Stimulated activated CD4-positive, alpha-beta T cell treated with anti-CD3 and anti-CD28 coated beads, Interleukin-2, amount 100 ng/mL, for 48 hours (primary cell): ENCODE results near the gene KLF13.
A peak's percentile ranks its signal among the peaks of the same experiment; 100 is the strongest.

ENCODE experiments used
- DNase-seq, 2 donors: peaks; one replicate each; pipeline ENCODE4 v3.0.0-alpha.2; 2020

KLF13 gene

DNA sequence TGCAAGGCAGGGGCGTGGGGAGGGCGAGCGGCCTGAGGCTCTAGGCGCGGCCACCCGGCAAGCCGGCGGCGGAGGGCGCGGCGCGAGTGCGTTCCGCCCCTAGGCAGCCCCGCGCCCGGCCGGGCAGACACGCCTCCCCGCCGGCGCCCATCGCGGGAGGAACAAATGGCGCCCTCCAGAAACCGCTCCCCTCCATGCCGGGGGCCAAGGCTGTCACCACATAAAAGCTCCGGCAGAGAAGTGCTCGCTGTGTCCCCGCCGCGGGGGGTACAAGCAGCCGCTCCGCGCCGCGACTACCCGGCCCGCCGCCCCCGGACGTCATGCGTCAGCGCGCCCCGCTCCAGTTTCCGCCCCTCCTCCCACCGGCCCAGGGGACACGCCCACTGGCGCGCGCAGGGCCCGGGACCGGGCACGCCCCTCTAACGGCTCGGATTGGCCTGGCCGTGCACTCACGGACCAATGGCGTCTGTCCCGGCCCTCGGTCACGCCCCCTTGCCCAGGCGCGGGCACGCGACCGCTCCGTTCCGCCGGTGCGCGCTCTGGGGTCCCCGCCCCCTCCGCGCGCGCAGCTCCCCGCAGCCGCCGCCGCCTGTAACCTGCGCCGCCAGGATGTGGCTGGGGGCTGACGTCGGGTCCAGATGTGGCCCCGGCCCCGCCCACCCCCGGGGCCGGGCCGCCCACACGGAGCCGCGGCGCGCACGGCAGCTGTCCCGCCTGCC lies at the start of gene KLF13:
TSS of gene KLF13 (plus strand) at position 680 of the 719 bp plus-strand sequence. CDS start 378 bp downstream, outside the sequence.
- DNase-seq = peak; percentile 100

DNA sequence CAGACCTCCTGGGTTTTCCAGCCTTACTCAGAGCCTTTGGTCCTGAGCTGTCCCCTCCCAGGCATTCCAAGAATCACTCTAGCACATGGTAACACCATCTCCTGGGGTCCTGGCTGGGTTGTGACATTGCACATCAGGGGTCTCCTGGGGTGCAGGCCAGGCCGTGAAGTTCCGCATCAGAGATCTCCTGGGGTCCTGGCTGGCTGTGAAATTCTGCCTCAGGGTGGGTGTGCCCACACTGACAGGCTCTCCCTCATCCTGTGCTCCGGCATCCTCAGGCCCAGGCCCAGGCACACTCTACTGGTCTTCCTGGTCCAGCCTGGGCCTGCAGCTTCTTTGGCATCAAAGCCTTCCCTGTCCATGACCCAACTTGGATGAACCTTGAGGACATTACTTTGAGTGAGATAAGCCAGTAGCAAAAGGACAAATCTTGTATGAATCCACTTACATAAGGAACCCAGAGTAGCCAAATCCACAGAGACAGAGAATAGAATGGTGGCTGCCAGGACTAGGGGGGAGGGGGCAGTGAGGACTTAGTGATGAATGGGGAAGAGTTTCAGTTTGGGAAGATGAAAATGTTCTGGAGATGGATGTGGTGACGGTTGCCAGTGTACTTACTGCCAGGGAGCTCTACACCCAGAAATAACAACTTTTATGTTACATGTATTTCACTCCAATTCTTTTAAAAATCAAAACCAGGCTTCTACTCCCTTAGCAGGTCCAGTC lies 49.1 kb upstream of the KLF13 start:
- DNase-seq = no peak

DNA sequence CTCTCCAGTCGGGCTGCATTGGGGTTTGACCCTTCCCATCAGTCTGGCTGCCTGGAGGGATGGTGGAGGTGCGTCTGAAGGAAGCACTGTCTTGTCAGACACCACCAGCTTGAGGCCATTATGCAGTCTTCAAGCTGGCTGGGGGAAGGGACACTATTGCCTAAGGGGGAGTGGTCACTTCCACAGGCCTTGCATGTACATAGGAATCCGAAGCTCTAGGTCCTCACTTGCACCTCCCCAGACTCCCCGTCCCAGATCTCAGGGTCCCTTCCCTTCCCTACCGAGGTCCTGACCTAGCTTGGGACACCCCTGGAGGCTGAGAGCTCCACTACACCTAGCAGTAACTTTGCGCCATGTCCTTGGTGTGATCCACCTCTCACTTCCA lies 48.6 kb upstream of the KLF13 start:
- no peak for DNase-seq

DNA sequence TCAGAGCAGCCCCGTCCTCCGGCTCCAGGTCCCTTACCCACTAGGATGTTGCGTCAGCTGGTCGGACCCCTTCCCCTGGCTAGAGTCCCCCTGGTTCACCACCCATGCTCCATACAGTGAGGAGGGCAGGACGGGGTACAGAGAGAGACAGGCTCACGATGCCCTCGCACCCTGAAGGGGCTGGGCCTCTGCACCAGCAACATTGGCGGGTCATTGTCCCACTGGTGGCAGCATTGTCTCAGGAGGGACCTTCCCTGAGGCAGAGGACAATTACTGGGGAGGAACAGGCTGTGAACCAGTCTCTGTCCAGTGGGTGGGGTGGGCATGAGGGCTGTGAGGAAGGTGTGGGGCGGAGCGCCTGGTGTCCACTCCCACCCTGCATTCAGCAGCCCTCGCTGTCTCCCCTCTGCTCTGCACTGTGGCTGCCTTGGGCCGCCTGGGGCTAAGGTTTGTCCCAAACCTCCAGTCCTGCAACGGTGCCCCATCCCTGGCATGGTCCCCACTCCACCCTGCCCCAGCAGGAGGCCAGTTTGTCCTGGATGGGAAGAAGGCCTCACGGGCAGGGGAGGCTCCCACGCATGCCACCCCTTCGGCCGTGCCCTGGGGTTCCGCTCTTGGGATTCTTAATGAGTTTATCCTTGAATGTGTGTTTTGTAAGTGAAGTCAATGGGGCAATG lies 48.0 kb upstream of the KLF13 start:
- no peak for DNase-seq

DNA sequence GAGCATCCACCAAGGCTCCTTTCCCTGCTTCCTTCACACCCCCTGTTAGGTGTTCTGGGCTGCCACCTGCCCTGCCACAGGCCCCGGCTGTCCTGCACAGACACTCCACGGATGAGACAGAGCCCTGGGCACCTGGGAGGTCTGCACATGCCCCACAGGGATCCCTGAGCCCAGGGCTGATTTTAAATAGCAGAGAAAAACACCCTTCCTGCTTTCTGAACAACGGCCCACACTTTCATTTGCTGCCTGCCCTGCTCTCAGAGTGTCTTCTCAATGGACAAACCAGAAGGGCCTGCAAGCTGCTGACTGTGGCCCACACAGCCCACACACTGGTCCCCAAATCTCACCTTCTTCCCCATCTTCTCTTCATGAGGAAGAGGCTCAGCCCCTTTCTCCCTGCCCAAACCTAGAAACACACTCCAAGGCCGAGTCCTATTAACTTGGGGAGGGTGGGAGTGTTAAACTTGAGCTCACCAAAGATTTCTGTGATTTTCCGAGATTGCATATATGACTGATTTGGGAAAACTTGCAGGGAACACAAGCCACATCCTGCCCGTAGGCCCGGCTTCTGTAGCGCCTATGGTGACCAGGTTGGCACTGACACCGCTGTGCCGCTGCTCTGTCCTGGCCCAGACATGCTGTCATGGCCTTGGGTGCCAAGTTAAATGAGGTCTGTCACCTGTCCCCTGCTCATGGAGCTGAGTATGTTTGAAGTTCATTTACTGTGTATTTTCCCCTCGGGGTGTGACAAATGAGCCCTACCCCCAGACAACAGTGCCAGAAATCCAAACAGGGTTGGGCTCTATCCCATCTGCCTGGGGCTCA lies 47.2 kb upstream of the KLF13 start:
- DNase-seq = no peak

DNA sequence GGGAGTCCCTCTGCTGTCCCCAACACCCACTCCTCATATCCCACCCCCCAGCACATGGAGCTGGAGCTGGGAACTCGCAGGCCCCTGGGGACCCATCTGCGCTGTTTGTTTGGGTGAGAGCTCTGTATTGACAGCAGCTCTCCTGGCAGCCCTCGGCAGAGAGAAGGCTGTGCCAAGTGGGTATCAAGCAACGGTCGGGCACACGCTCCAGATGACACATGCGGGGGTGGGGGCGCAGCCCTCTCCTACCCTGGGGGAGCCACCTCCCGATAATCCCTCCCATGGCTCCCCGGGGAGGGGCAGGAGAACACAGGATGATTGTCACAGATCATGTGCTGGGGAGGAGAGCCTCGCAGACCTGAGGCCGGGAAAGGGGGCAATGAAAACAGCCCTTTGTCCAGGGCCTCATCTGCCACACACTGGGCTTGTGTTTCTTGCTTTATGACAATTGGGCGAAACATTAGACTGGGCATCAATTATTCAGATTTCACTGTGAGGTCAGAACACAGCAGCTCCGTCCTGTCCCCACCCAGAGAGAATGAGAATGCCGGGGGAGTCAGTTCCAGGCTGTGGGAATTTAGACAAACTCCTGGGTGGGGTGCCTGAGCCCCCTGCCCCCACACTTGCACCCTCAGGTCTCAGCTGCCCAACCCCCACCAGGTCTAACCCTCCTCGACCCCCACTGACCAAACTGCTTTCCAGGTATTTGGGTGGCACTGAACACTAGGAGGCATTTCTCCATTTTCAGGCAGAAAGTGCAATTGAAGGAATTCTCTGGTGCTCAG lies 46.4 kb upstream of the KLF13 start:
- DNase-seq = no peak

DNA sequence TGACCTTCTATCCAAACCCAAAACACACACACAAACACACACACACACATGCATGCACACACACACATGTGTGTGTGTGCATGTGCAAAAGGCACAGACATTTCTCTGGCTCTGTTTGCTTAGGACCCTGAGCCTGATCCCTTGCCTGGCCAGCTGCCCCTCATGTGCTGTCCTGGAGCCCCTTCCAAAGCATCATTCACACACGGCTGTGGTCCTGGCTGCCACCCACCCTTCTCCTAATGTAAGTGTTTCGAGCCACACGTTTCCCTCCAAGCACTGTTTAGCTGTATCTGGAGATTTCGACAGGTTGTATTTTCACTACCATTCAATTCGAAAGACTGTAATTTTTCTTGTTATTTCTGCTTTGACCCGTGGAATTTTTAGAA lies 45.8 kb upstream of the KLF13 start:
- DNase-seq = no peak

DNA sequence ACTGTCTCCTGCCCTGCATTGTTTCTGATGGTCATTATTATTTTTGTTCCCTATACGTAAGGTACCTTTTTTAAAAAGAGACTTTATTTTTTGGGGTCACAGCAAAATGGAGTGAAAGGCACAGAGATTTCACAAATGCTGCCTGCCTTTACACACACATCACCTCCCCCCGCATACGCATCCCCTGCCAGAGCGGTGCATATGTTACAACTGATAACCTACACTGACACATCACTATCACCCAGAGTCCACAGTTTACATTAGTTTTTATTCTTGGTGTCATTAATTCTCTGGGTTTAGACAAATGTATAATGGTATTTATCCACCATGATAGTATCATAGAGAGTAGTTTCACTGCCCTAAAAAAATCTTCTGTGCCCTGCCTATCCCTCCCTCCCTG lies 43.6 kb upstream of the KLF13 start:
- DNase-seq = no peak

DNA sequence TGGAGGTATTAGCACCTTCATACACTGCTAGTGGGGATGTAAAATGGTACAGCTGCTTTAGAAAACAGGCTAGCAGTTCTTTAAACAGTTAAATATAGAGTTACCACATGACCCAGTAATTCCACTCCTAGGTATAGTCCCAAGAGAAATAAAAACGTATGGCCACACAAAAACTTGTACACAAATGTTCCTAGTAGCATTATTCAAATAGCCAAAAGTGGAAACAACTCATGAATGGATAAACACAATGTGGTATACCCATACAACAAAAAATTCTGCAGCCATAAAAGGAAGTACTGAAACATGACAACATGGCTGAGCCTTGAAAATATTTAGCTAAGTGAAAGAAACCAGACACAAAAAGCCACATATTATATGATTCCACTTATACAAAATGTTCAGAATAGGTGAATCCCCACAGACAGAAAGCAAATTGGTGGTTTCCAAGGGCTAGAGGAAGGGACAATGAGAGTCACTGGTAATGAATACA lies 40.8 kb upstream of the KLF13 start:
- DNase-seq = no peak

DNA sequence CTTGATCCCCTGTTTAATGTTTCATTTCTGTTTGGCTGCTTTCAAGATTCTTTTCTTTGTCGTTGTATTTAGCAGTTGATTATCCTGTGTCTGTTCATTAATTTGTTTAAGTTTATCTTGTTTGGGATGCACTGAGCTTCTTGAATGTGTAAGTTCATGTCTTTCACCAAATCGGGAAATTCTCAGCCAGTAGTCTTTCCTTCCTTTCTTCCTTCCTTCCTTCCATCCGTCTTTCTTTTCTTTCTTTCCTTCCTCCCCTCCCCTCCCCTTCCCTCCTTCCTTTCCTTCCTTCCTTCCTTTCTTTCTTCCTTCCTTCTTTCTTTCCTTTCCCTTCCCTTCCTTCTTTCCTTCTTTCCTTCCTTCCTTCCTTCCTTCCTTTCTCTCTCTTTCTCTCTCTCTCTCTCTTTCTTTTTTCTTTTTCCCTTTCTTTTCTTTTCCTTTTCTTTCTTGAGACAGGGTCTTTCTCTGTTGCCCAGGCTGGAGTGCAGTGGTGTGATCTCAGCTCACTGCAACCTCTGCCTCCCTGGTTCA lies 35.5 kb upstream of the KLF13 start:
- no peak for DNase-seq

DNA sequence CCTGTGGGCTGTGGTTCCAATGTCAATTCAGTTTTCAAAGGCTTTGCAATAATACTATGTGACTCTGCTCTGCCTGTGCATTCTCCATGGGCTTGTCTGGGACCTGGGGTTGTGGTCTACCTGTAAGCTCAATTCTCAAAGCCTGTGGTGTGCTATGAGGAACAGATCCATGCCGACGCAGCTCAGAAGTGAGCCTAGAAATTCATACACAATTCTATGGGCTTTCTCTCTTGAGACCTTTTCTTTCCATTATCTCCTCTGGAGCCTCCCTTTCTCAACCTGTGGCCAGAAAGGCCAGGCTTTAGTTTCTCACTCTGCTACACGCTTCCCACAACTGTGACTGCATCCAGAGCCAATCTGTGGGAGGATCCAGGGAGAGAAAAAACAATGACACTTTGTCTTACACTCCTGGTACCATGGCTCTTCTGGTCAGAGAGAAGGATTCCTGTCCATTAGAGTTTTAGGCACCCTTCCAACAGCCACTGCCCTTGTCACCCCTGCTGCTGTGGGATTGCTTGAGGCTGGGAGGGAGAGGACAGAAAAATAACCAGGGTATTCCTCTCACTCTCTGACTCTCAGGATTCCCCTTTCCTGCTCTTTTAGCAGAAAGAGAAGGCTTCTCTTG lies 34.1 kb upstream of the KLF13 start:
- DNase-seq = no peak

DNA sequence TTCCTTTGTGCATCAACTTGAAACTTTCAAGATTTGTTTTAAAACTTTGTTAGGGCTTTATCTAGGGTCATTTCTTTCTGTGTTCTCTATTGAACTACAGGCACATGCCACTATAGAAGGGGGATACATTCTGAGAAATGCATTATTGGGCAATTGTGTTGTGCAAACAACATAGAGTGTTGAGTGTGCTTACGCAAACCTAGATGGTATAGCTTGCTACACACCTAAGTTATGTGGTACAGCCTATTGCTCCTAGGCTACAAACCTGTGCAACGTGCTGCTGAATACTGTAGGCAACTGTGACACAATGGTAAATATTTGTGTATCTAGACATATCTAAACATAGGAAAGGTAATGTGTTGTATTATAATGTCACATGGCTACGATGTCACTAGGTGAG lies 33.0 kb upstream of the KLF13 start:
- no peak for DNase-seq

DNA sequence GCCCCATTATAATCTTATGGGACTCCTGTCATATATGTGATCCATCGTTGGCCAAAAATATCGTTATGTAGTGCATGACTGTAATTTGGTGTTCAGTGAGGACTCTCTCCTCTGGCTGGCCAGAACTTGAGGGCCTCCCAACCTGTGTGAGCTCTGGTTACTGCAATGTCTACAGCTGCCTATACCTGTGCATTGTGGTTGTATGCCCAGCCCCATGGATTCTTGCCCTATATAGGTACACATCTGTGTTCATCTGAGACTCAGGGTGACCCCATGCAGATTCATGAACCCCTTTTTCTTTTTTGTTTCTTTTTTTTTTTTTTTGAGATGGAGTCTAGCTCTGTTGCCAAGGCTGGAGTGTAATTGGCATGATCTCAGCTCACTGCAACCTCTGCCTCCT lies 32.6 kb upstream of the KLF13 start:
- no peak for DNase-seq

DNA sequence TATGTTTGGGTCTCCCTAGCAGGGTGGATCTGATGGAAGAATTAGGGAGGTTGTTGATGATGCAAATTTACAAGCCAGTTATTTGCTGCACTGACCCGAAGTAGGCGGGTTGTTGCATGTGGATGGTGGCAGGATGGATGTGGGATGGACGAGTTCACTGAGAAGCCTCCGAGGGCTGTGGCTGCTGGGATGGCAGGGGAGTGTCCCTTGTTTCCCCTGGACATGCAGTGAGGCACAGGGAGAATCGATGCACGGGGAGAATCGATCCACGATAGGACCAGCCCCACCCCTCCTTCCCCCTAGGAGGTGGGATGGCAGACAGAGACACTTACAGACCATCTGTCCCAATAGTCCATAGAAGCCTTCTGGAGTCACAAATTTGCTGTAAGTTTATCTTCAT lies 31.0 kb upstream of the KLF13 start:
- no peak for DNase-seq

DNA sequence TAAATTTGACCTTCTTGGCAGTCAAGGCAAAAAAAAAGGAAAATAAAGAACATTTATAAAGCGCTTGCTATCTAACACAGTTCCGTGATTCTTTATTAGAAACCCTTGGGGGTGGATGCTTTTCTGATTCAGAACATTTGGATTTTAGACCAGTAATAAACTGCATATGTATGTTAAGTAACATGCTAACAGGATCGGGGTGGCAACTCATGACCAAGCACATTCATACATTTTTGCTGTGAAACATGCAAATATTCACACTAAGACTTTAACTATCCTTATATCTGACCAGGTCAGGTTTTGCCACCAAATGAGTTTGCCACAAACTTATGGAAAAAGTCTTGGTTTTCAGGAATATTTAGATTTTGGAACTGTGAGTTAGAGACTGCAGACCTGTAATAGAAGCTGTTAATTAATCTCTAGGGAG lies 30.4 kb upstream of the KLF13 start:
- DNase-seq = no peak

DNA sequence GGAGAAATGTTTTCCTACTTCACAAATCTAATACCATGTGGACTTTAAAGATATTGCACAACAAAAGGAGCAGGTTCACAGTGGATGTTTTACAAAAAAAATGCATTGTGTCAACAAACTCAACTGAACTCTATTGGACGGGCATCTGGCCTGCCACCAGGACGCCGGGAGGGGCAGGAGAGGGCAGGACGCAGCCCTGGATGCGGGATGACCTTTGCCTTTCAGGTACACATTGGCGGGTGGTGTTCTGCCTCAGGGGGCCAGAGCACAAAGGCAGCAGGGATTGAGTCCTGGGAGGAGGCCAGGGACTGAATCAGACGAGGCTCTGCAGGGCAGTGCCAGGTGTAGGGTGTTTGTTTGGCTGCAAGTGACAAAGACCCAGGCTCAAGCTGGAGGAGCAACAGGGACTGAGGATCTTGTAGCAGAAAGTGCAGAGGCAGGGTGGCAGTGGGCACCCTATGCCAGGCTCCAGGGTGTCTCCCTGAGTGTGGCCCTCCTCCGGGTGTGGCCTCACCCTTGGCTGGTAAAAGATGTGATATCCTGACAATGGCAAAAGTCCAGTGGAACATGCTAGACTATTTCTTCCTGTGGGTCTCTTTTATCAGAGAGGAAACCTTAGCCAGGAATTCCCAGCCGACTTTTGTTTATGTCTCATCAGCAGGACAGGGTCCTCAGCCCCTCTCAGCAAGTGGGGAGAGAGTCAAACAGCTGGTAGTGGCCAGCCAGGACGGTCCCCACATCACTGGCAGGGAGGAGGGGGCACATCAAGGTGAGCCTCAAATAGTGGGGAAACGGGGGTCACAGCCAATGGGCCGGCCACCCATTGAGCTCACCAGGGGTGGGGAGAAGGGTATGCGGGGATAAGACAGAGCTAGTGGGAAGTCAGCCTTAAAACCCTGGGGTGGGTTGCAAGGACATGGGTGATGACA lies 29.7 kb upstream of the KLF13 start:
- no peak for DNase-seq

DNA sequence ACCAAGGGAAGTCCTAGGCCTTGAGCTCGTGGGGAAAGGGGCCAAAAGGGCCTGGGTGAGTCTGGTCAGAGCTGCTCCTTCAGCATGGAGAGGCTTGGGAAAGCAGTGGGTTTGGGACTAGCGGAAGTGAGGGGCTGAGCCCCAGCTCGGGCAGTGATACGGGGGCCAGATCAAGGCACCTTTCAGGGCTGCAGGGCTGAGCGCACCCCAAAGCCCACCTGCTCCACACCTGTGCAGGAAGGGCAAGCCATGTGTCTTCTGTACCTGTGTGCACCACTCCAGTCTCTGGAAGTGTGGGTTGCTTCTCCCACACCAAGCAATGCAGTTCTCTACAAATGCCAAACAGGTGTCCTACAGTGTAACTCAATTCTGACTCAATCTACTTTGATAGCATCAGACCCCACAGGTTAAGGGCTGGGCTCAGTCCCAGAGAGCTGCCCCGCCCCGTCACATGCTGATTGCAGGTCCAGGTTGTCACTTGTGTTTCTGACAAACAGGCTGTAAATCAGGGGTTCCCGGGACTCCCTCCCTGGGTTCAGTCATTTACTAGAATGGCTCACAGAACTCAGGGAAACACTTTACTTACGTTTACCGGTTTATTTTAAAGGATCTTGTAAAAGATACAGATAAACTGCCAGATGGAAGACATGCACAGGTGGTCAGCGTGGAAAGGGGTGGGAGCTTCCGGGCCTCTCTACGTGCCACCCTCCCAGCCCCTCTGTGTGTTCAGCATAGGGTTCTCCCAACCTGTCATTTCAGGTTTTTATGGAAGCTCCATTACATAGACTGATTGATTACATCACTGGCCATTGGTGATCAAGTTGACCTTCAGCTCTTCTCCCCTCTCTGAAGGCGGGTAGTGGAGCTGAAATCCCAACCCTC lies 28.8 kb upstream of the KLF13 start:
- DNase-seq = no peak

DNA sequence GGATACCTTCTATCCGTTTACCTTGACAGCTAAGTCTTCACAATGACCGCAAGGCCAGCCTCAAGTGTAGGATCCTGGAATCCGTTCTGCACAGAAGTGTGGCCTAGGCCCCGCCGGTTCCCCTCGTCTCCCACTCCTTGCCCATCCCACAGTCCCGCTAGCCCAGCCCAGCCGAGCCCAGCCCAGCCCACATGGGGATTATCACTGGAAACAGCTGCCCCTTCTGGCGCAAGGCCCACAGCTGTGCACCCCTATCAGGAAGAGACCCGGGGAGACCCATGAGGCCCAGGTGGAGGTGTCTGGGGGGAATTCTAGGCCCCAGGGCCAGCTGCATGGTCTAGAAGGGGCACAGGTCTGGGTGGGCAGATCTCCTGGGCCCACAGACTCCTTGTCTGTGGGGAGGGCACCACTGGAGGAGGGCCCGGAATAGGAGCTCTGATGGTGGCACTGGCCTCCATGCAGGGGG lies 27.9 kb upstream of the KLF13 start:
- DNase-seq = no peak

DNA sequence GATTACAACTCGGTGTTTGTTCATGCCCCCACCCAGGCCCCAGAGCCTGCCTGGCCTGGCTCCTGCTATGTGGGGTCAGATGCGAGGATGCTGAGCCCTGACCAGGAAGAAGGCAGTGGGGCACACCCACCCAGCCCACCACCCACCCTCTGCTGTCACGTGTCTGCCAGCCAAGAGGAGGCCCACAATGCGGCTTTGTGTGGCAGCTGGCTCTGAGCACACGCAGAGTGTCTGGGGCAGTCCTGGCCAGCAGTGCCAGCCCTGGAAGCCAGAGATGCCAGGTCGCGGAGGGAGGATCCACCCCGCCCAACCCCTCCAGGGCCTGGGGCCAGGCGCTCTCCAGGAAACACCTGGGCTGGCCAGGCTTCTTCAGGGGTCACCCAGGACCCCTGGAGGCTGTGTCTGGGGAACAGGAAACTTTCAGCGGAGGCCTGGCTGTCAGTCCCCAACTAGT lies 26.4 kb upstream of the KLF13 start:
- DNase-seq = no peak
